Measurements from ENCODE around the gene COP1. TPM values are rescaled to one million over a fixed set of nuclear protein-coding genes. Genes with fewer than 3 reads are reported as not detected.

Gene COP1
- total RNA-seq, 5 donors from 2014 or later (not counting 1 experiment from before 2014, with no cell fraction given): 38.7 to 49.0 (median 42.4) TPM

DNA sequence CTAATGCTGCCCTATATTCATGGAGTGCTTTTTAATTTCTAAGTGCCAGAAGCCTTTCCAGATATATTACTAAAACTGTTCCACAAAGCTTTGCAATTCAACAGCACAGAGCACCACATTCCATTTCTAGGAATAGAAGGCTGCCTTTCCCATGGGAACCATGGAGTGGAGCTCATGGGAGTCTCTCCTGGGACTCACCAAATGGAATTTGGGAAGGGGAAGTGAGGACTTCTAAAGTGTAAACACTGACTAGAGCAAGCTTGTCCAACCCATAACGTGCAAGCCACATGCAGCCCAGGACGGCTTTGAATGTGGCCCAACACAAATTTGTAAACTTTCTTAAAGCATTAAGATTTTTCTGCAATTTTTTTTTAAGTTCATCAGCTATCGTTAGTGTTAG is 273.3 kb downstream of the COP1 start:
- Mint-ChIP-seq H3K4me1 (no peaks in the 10 kb centered on the region), H3K27ac (no peak overlapping the region), H3K36me3 (peaks cover 57% of the 10 kb centered on the region), H3K4me3 (no peak overlapping the region), H3K27me3 (no peaks in the 10 kb centered on the region), H3K9me3 (peaks cover 3 to 25% (median 18%) of the 10 kb centered on the region in 3 donors)
- no CpG with 5 or more reads among the region's 3 CpGs for WGBS (ENCODE audit: insufficient coverage)
- Histone ChIP-seq H3K9me3 (no peaks in the 10 kb centered on the region), H3K4me1 (ENCODE audit: control insufficient read depth in 1 of 2, extremely low read depth in 1 of 2, insufficient read depth in 2 of 2, low read length in 2 of 2) (no peaks in the 10 kb centered on the region), H3K4me3 (ENCODE audit: control insufficient read depth in 1 of 2, extremely low read depth in 1 of 2, low read length in 1 of 2) (no peak overlapping the region), H3K27ac (ENCODE audit: low read length) (no peak overlapping the region), H3K36me3 (ENCODE audit: control insufficient read depth in 2 of 2, extremely low read depth in 1 of 2, insufficient read depth in 1 of 2, low read length in 1 of 2) (peaks cover 0 to 3% of the 10 kb centered on the region in 2 donors), H3K27me3 (replicated peaks in 1 of 2; ENCODE audit: control insufficient read depth in 2 of 2, extremely low read depth in 1 of 2, insufficient read depth in 2 of 2, low read length in 1 of 2) (no peaks in the 10 kb centered on the region)
- no peak for DNase-seq
- POLR2A ChIA-PET: no interaction called here
- CTCF ChIA-PET: no interaction called here
- ATAC-seq (replicated peaks in 1 of 4): no peak

DNA sequence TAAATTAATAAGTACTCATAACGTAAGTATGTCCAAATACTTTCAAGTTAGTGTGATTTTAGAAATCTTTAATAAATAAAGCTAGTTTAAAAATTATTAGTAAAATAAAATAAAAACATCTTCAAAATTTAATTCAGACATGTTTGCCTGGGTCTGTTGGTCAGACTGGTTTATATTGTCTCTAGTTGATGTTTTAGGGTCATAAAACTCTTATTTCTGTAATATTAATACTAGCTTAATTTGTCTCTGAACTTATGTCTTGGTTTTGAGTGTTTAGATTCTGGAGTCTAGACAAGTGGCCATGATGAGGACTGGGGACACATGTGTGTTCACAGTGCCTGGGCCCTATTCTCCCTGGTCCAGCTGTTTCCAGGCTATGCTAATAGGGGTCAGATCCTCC is 279.1 kb downstream of the COP1 start:
- H3K4me1 Mint-ChIP-seq: no peaks in the 10 kb centered on the region
- Histone ChIP-seq H3K9me3 (no peaks in the 10 kb centered on the region), H3K27me3 (replicated peaks in 1 of 2; ENCODE audit: control insufficient read depth in 2 of 2, extremely low read depth in 1 of 2, insufficient read depth in 2 of 2, low read length in 1 of 2) (no peaks in the 10 kb centered on the region), H3K4me3 (ENCODE audit: control insufficient read depth in 1 of 2, extremely low read depth in 1 of 2, low read length in 1 of 2) (no peak overlapping the region), H3K36me3 (ENCODE audit: control insufficient read depth in 2 of 2, extremely low read depth in 1 of 2, insufficient read depth in 1 of 2, low read length in 1 of 2) (no peaks in the 10 kb centered on the region), H3K4me1 (ENCODE audit: control insufficient read depth in 1 of 2, extremely low read depth in 1 of 2, insufficient read depth in 2 of 2, low read length in 2 of 2) (no peaks in the 10 kb centered on the region), H3K27ac (ENCODE audit: low read length) (no peak overlapping the region)
- no peak overlapping the region for H3K27ac Mint-ChIP-seq
- H3K9me3 Mint-ChIP-seq: peaks cover 9 to 47% (median 26%) of the 10 kb centered on the region in 3 donors
- WGBS (ENCODE audit: insufficient coverage): no CpG with 5 or more reads among the region's 1 CpG
- no peak overlapping the region for H3K4me3 Mint-ChIP-seq
- POLR2A ChIA-PET: no interaction called here
- peaks cover 46% of the 10 kb centered on the region for H3K36me3 Mint-ChIP-seq
- ATAC-seq (replicated peaks in 1 of 4) (no peak), DNase-seq (no peak)
- H3K27me3 Mint-ChIP-seq: no peaks in the 10 kb centered on the region
- CTCF ChIA-PET: interaction anchor here in 1 of 2 donors (0.6 kb wide), 1 partner anchor 15 kb away, joined by 7 read pairs; no protein-coding TSS in a partner anchor

DNA sequence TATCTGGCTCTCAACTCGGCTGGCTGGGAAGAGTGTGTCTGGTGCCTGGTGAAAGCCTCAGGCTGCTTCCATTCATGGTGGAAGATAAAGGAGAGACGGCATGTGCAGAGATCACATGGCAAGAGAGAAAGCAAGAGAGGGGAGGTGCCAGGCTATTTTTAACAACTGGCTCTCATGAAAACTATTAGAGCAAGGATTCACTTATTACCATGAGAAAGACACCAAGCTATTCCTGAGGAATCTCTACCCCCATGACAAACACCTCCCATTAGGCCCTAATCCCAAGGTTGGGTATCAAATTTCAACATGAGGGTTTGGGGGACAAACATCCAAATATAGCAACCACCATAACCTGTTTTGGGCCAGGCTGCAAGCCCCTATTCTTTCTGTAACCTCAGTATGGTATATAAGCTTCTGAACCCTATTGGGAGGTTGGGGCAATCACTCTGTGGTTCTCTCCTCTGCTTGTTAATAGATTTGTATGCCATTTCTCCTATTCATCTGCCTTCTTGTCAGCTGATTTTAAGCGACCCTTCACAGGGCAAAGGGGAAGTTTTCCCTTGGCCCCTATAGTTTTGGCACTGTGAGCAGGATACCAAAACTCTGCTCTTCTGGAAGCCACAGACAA is 284.7 kb downstream of the COP1 start:
- ATAC-seq (replicated peaks in 1 of 4) (no peak), DNase-seq (no peak)
- ChIA-PET CTCF (no interaction called here), POLR2A (no interaction called here)
- Mint-ChIP-seq H3K4me3 (no peak overlapping the region), H3K27me3 (no peaks in the 10 kb centered on the region), H3K4me1 (no peaks in the 10 kb centered on the region), H3K27ac (no peak overlapping the region), H3K9me3 (peaks cover 6 to 23% (median 12%) of the 10 kb centered on the region in 3 donors), H3K36me3 (peaks cover 44% of the 10 kb centered on the region)
- Histone ChIP-seq H3K27me3 (replicated peaks in 1 of 2; ENCODE audit: control insufficient read depth in 2 of 2, extremely low read depth in 1 of 2, insufficient read depth in 2 of 2, low read length in 1 of 2) (no peaks in the 10 kb centered on the region), H3K27ac (ENCODE audit: low read length) (no peak overlapping the region), H3K4me3 (ENCODE audit: control insufficient read depth in 1 of 2, extremely low read depth in 1 of 2, low read length in 1 of 2) (no peak overlapping the region), H3K9me3 (no peaks in the 10 kb centered on the region), H3K36me3 (ENCODE audit: control insufficient read depth in 2 of 2, extremely low read depth in 1 of 2, insufficient read depth in 1 of 2, low read length in 1 of 2) (no peaks in the 10 kb centered on the region), H3K4me1 (ENCODE audit: control insufficient read depth in 1 of 2, extremely low read depth in 1 of 2, insufficient read depth in 2 of 2, low read length in 2 of 2) (no peaks in the 10 kb centered on the region)
- 100% methylated on average over 1 of the region's 3 CpGs for WGBS (ENCODE audit: insufficient coverage)

DNA sequence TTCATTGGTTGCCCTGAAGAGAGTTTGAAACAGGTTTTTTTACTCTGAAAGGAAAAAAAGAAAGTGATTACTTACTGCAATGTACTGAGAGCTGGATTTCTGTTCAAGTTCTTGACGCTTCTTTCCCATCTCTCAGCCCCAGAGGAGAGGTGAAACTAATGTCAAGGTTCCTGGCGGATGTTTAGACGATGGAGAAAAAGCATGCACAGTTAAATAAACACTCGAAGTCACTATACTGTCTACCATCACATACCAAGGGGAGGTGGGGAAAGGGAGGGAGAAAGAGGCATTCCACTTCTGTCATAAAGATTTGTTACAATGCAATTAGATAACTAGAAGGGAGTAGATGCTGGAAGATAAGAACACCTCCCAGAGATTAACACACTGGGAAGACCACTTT is 286.7 kb downstream of the COP1 start:
- Mint-ChIP-seq H3K36me3 (peaks cover 47% of the 10 kb centered on the region), H3K9me3 (peaks cover 3 to 20% (median 18%) of the 10 kb centered on the region in 3 donors), H3K4me3 (no peak overlapping the region), H3K27me3 (no peaks in the 10 kb centered on the region), H3K4me1 (no peaks in the 10 kb centered on the region), H3K27ac (no peak overlapping the region)
- ATAC-seq (replicated peaks in 1 of 4): no peak
- no peaks in the 10 kb centered on the region for H3K9me3 ChIP-seq
- no peaks in the 10 kb centered on the region for H3K36me3 ChIP-seq (ENCODE audit: control insufficient read depth in 2 of 2, extremely low read depth in 1 of 2, insufficient read depth in 1 of 2, low read length in 1 of 2)
- no peaks in the 10 kb centered on the region for H3K4me1 ChIP-seq (ENCODE audit: control insufficient read depth in 1 of 2, extremely low read depth in 1 of 2, insufficient read depth in 2 of 2, low read length in 2 of 2)
- WGBS (ENCODE audit: insufficient coverage): no CpG with 5 or more reads among the region's 4 CpGs
- no peak for DNase-seq
- no peak overlapping the region for H3K4me3 ChIP-seq (ENCODE audit: control insufficient read depth in 1 of 2, extremely low read depth in 1 of 2, low read length in 1 of 2)
- ChIA-PET CTCF (no interaction called here), POLR2A (no interaction called here)
- H3K27ac ChIP-seq (ENCODE audit: low read length): no peak overlapping the region
- no peaks in the 10 kb centered on the region for H3K27me3 ChIP-seq (replicated peaks in 1 of 2; ENCODE audit: control insufficient read depth in 2 of 2, extremely low read depth in 1 of 2, insufficient read depth in 2 of 2, low read length in 1 of 2)

GRCh38 chr1:175919001-175919400 is 288.1 kb downstream of the COP1 start:
- Histone ChIP-seq H3K9me3 (no peaks in the 10 kb centered on the region), H3K4me1 (ENCODE audit: control insufficient read depth in 1 of 2, extremely low read depth in 1 of 2, insufficient read depth in 2 of 2, low read length in 2 of 2) (no peaks in the 10 kb centered on the region), H3K27me3 (replicated peaks in 1 of 2; ENCODE audit: control insufficient read depth in 2 of 2, extremely low read depth in 1 of 2, insufficient read depth in 2 of 2, low read length in 1 of 2) (no peaks in the 10 kb centered on the region), H3K4me3 (ENCODE audit: control insufficient read depth in 1 of 2, extremely low read depth in 1 of 2, low read length in 1 of 2) (no peak overlapping the region), H3K27ac (ENCODE audit: low read length) (no peak overlapping the region), H3K36me3 (ENCODE audit: control insufficient read depth in 2 of 2, extremely low read depth in 1 of 2, insufficient read depth in 1 of 2, low read length in 1 of 2) (no peaks in the 10 kb centered on the region)
- Mint-ChIP-seq H3K4me3 (no peak overlapping the region), H3K27me3 (no peaks in the 10 kb centered on the region), H3K36me3 (peaks cover 44% of the 10 kb centered on the region), H3K4me1 (no peaks in the 10 kb centered on the region), H3K27ac (no peak overlapping the region), H3K9me3 (peaks cover 0 to 23% (median 15%) of the 10 kb centered on the region in 3 donors)
- ATAC-seq (replicated peaks in 1 of 4): no peak
- WGBS (ENCODE audit: insufficient coverage): 100% methylated on average over 1 of the region's 1 CpG
- no peak for DNase-seq
- CTCF ChIA-PET: no interaction called here
- POLR2A ChIA-PET: no interaction called here

DNA sequence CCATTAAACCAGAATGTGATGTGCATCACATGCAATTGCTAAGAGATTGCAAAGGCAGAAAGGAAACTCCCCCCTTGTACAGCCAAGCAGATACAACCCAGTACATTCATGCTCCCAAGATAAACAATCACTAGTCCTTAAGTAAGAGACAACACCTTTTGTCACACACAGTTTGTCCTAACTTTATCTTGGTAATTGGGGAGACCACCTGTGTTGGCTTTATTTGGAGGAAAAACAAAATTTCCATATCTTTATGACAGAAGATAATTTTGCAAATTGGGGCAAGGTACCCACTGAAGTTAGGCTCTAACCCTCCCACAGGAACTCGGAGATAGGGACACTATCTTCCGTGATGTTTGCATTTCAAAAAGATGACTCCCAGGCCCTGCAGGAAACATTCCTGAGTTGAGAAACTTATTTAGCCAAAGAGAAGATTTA is 288.7 kb downstream of the COP1 start:
- H3K4me3 ChIP-seq (ENCODE audit: control insufficient read depth in 1 of 2, extremely low read depth in 1 of 2, low read length in 1 of 2): no peak overlapping the region
- DNase-seq (no peak), ATAC-seq (replicated peaks in 1 of 4) (no peak)
- no peaks in the 10 kb centered on the region for H3K4me1 Mint-ChIP-seq
- H3K9me3 ChIP-seq: no peaks in the 10 kb centered on the region
- ChIA-PET CTCF (no interaction called here), POLR2A (no interaction called here)
- no peaks in the 10 kb centered on the region for H3K27me3 Mint-ChIP-seq
- H3K27ac Mint-ChIP-seq: no peak overlapping the region
- H3K4me1 ChIP-seq (ENCODE audit: control insufficient read depth in 1 of 2, extremely low read depth in 1 of 2, insufficient read depth in 2 of 2, low read length in 2 of 2): no peaks in the 10 kb centered on the region
- WGBS (ENCODE audit: insufficient coverage): 100% methylated on average over 2 of the region's 2 CpGs
- peaks cover 4 to 26% (median 19%) of the 10 kb centered on the region in 3 donors for H3K9me3 Mint-ChIP-seq
- H3K36me3 Mint-ChIP-seq: peaks cover 48% of the 10 kb centered on the region
- no peaks in the 10 kb centered on the region for H3K27me3 ChIP-seq (replicated peaks in 1 of 2; ENCODE audit: control insufficient read depth in 2 of 2, extremely low read depth in 1 of 2, insufficient read depth in 2 of 2, low read length in 1 of 2)
- no peaks in the 10 kb centered on the region for H3K36me3 ChIP-seq (ENCODE audit: control insufficient read depth in 2 of 2, extremely low read depth in 1 of 2, insufficient read depth in 1 of 2, low read length in 1 of 2)
- no peak overlapping the region for H3K4me3 Mint-ChIP-seq
- no peak overlapping the region for H3K27ac ChIP-seq (ENCODE audit: low read length)

- H3K27ac Mint-ChIP-seq: no peak overlapping the region
- no peaks in the 10 kb centered on the region for H3K36me3 ChIP-seq (ENCODE audit: control insufficient read depth in 2 of 2, extremely low read depth in 1 of 2, insufficient read depth in 1 of 2, low read length in 1 of 2)
- ATAC-seq (replicated peaks in 1 of 4) (no peak), DNase-seq (no peak)
- no peak overlapping the region for H3K27ac ChIP-seq (ENCODE audit: low read length)
- H3K4me3 ChIP-seq (ENCODE audit: control insufficient read depth in 1 of 2, extremely low read depth in 1 of 2, low read length in 1 of 2): no peak overlapping the region
- no peaks in the 10 kb centered on the region for H3K27me3 ChIP-seq (replicated peaks in 1 of 2; ENCODE audit: control insufficient read depth in 2 of 2, extremely low read depth in 1 of 2, insufficient read depth in 2 of 2, low read length in 1 of 2)
- POLR2A ChIA-PET: no interaction called here
- WGBS (ENCODE audit: insufficient coverage): no CpG with 5 or more reads among the region's 2 CpGs
- no peaks in the 10 kb centered on the region for H3K4me1 ChIP-seq (ENCODE audit: control insufficient read depth in 1 of 2, extremely low read depth in 1 of 2, insufficient read depth in 2 of 2, low read length in 2 of 2)
- H3K9me3 ChIP-seq: no peaks in the 10 kb centered on the region
- no peak overlapping the region for H3K4me3 Mint-ChIP-seq
- H3K4me1 Mint-ChIP-seq: no peaks in the 10 kb centered on the region
- CTCF ChIA-PET: no interaction called here
- peaks cover 11 to 55% (median 55%) of the 10 kb centered on the region in 3 donors for H3K9me3 Mint-ChIP-seq
- H3K36me3 Mint-ChIP-seq: peaks cover 60% of the 10 kb centered on the region
- H3K27me3 Mint-ChIP-seq: no peaks in the 10 kb centered on the region
Measured at GRCh38 chr1:175914115-175914514, 293.0 kb downstream of the COP1 start.
